SK-N-SH (cell line): ENCODE data around the gene IKZF1. TPM values are rescaled to one million over a fixed set of nuclear protein-coding genes. Genes with fewer than 3 reads are reported as not detected.

ENCODE experiments used
- CTCF ChIA-PET: fragments of 300-600, 350-600 bp; formaldehyde crosslinking; extraction: SDS; loops from one replicate; lab custom pipeline; 2021; lab: Yijun Ruan, JAX
- POLR2A ChIA-PET: fragments of 350-600 bp; sonication (Branson Sonifier 250); formaldehyde crosslinking; extraction: SDS; loops from one replicate; lab custom pipeline; 2020; ENCODE audit warnings: antibody characterized with exemption, inconsistent platforms; lab: Yijun Ruan, JAX
- DNase-seq: peaks from one replicate; pipeline ENCODE4 v3.0.0; 2012
- H2AFZ ChIP-seq: fragments of 200-600 bp; sonication (generic); 2 replicates; pipeline ENCODE4 v1.8.1; 2016; ENCODE audit warnings: antibody characterized with exemption, mild to moderate bottlenecking, low read depth
- H3F3A ChIP-seq: fragments of 200-600 bp; sonication (generic); replicated peaks from 2 replicates; pipeline ENCODE3; 2016; ENCODE audit warnings: antibody characterized with exemption, mild to moderate bottlenecking; ENCODE audit not compliant: insufficient read depth
- H3K27ac ChIP-seq, 2 experiments: fragments of 200-500 bp in 1 of 2; fragments of 200-600 bp in 1 of 2; sonication (Bioruptor generic) in 1 of 2; sonication (generic), shearing (Covaris generic) in 1 of 2; 2 replicates each; pipeline versions ENCODE4 v1.5.1 to v1.6.1; 2014 to 2016; ENCODE audit warnings: low read depth in 2 of 2, inconsistent platforms in 1 of 2, low read length in 1 of 2, mild to moderate bottlenecking in 1 of 2, mixed read lengths in 1 of 2
- H3K27me3 ChIP-seq: fragments of 200-600 bp; sonication (generic), shearing (Covaris generic); 2 replicates; pipeline ENCODE4 v1.6.1; 2016; ENCODE audit warnings: mixed run types; ENCODE audit not compliant: insufficient read depth
- H3K36me3 ChIP-seq, 2 experiments: fragments of 200-500 bp in 1 of 2; fragments of 200-600 bp in 1 of 2; sonication (Bioruptor generic) in 1 of 2; sonication (generic) in 1 of 2; replicated peaks in 1 of 2; 2 replicates each; pipeline versions ENCODE3 to v1.5.1; 2014 to 2016; ENCODE audit warnings: low read length in 1 of 2, mild to moderate bottlenecking in 1 of 2; ENCODE audit not compliant: insufficient read depth in 2 of 2, control insufficient read depth in 1 of 2
- H3K4me1 ChIP-seq, 2 experiments: fragments of 200-500 bp in 1 of 2; fragments of 200-600 bp in 1 of 2; sonication (Bioruptor generic) in 1 of 2; sonication (generic), shearing (Covaris generic) in 1 of 2; 2 replicates each; pipeline versions ENCODE4 v1.5.1 to v1.6.1; 2014 to 2016; ENCODE audit warnings: low read depth in 1 of 2, low read length in 1 of 2, mixed run types in 1 of 2; ENCODE audit not compliant: insufficient read depth in 2 of 2, control insufficient read depth in 1 of 2
- H3K4me2 ChIP-seq: fragments of 200-600 bp; sonication (generic), shearing (Covaris generic); 2 replicates; pipeline ENCODE4 v1.6.1; 2017; ENCODE audit warnings: mixed run types
- H3K4me3 ChIP-seq, 2 experiments: fragments of 200-500 bp in 1 of 2; fragments of 200-600 bp in 1 of 2; sonication (Bioruptor generic) in 1 of 2; sonication (generic), shearing (Covaris generic) in 1 of 2; 2 replicates each; pipeline versions ENCODE4 v1.5.1 to v1.8.1; 2014 to 2016; ENCODE audit warnings: low read depth in 2 of 2, inconsistent platforms in 1 of 2, low read length in 1 of 2, mild to moderate bottlenecking in 1 of 2, mixed read lengths in 1 of 2, moderate library complexity in 1 of 2
- H3K79me2 ChIP-seq: fragments of 200-600 bp; sonication (generic); 2 replicates; pipeline ENCODE4 v1.8.1; 2017; ENCODE audit warnings: mild to moderate bottlenecking; ENCODE audit not compliant: insufficient read depth
- H3K9ac ChIP-seq: fragments of 200-600 bp; sonication (generic); 2 replicates; pipeline ENCODE4 v1.6.1; 2017; ENCODE audit warnings: mixed run types
- H3K9me2 ChIP-seq: fragments of 200-600 bp; sonication (generic); 2 replicates; pipeline ENCODE4 v1.6.1; 2017; ENCODE audit warnings: mixed run types
- H3K9me3 ChIP-seq: fragments of 200-600 bp; sonication (generic); 2 replicates; pipeline ENCODE4 v1.6.1; 2017; ENCODE audit warnings: mixed run types, mild to moderate bottlenecking, moderate library complexity
- H4K20me1 ChIP-seq: fragments of 200-600 bp; sonication (generic); 2 replicates; pipeline ENCODE4 v1.6.1; 2017; ENCODE audit warnings: mild to moderate bottlenecking, mixed run types; ENCODE audit not compliant: insufficient read depth
- CHD2 ChIP-seq: fragments of 150-350 bp; IDR thresholded peaks from 2 replicates; pipeline ENCODE4 v1.6.1; 2018; ENCODE audit warnings: low read length; ENCODE audit not compliant: partially characterized antibody
- ELF1 ChIP-seq: IDR thresholded peaks from 2 replicates; pipeline ENCODE4 v1.4.0; 2012
- EZH2phosphoT487 ChIP-seq: fragments of 200-600 bp; sonication (generic); IDR thresholded peaks from 2 replicates; pipeline ENCODE4 v1.6.1; 2017; ENCODE audit warnings: low read depth, mixed run types, mild to moderate bottlenecking, antibody characterized with exemption, moderate library complexity, borderline replicate concordance
- GATA2 ChIP-seq: sonication (generic); formaldehyde crosslinking; IDR thresholded peaks from 2 replicates; pipeline ENCODE4 v1.5.0; 2020; ENCODE audit warnings: mild to moderate bottlenecking, missing genetic modification reagents
- NFIC ChIP-seq: IDR thresholded peaks from 2 replicates; pipeline ENCODE4 v1.4.0; 2012; ENCODE audit warnings: borderline replicate concordance
- POLR2AphosphoS5 ChIP-seq: IDR thresholded peaks from 2 replicates; pipeline ENCODE4 v1.6.1; 2012; ENCODE audit warnings: low read depth, low read length
- RFX5 ChIP-seq: IDR thresholded peaks from 2 replicates; pipeline ENCODE4 v1.6.1; 2012; ENCODE audit warnings: mild to moderate bottlenecking, improper control_type of control experiment, low read length
- SIN3A ChIP-seq: IDR thresholded peaks from 2 replicates; pipeline ENCODE4 v1.6.1; 2012; ENCODE audit warnings: low read depth, mild to moderate bottlenecking, low read length, moderate library complexity, borderline replicate concordance
- WGBS: methylation state at CpG from one replicate; pipeline ENCODE4 v1.1.6; 2017; ENCODE audit warnings: low lambda C conversion rate; 5-methylcytosine and 5-hydroxymethylcytosine counted together
- polyA plus RNA-seq, 3 experiments: library from polyadenylated mRNA; depleted of rRNA; stranded (reverse); fragments of >200 nt; gene quantifications; 2 replicates each; pipeline ENCODE4 v1.2.3, GENCODE V29; 2012
- TF ChIP-seq, protein P1 (sequence below): fragments of 150-350 bp; IDR thresholded peaks from 2 replicates; pipeline ENCODE4 v1.6.1; 2017; ENCODE audit warnings: antibody characterized with exemption, low read length, low read depth, borderline replicate concordance
- TF ChIP-seq, protein P2 (sequence below): fragments of 200-600 bp; sonication (generic); IDR thresholded peaks from 2 replicates; pipeline ENCODE4 v1.6.1; 2017; ENCODE audit warnings: antibody characterized with exemption, mild to moderate bottlenecking, moderate library complexity
- TF ChIP-seq, protein P3 (sequence below): IDR thresholded peaks from 2 replicates; pipeline ENCODE4; 2012
- TF ChIP-seq, protein P4 (sequence below): IDR thresholded peaks from 2 replicates; pipeline ENCODE4 v1.4.0; 2012; ENCODE audit warnings: low read depth, borderline replicate concordance
- TF ChIP-seq, protein P5 (sequence below): IDR thresholded peaks from 2 replicates; pipeline ENCODE4 v1.6.1; 2012; ENCODE audit warnings: mild to moderate bottlenecking, low read depth, low read length, moderate library complexity

Gene IKZF1
- polyA plus RNA-seq, 1 of the 3 experiments (the other 2 are of a cell fraction), result not detected

DNA sequence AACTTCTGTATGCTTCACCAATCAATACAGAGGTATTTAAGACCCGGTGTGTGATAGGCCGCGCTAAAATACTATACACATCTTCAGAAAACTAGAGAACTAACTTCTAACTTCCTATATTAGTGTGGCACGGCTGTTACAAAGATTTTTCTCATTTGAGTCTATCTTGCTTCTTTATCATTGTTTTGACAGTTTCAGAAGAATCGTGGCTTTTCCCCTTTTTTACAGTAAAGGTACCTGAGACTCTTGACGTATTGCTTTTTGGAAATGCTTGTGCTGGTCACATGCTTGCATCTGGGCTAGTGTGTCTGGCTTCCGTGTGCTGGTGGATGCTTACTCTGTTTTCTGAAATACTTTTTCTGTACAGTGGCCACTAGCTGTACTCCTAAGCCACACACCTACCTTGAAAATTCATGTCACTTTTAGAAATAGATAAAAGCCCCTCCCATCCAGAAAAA, 12.7 kb downstream of the IKZF1 start:
- H3K4me1 ChIP-seq, result no peaks in the 10 kb centered on the region; a peak in 1 of 4 replicates
- H3F3A ChIP-seq, result no peaks in the 10 kb centered on the region
- TF ChIP-seq ELF1 (no peak), RFX5 (no peak), CHD2 (no peak), NFIC (no peak), POLR2AphosphoS5 (no peak), SIN3A (no peak), EZH2phosphoT487 (no peak), GATA2 (CRISPR knock-in tag) (no peak)
- TF ChIP-seq, protein P1, sequence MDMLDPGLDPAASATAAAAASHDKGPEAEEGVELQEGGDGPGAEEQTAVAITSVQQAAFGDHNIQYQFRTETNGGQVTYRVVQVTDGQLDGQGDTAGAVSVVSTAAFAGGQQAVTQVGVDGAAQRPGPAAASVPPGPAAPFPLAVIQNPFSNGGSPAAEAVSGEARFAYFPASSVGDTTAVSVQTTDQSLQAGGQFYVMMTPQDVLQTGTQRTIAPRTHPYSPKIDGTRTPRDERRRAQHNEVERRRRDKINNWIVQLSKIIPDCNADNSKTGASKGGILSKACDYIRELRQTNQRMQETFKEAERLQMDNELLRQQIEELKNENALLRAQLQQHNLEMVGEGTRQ, result no peak
- TF ChIP-seq, protein P2, sequence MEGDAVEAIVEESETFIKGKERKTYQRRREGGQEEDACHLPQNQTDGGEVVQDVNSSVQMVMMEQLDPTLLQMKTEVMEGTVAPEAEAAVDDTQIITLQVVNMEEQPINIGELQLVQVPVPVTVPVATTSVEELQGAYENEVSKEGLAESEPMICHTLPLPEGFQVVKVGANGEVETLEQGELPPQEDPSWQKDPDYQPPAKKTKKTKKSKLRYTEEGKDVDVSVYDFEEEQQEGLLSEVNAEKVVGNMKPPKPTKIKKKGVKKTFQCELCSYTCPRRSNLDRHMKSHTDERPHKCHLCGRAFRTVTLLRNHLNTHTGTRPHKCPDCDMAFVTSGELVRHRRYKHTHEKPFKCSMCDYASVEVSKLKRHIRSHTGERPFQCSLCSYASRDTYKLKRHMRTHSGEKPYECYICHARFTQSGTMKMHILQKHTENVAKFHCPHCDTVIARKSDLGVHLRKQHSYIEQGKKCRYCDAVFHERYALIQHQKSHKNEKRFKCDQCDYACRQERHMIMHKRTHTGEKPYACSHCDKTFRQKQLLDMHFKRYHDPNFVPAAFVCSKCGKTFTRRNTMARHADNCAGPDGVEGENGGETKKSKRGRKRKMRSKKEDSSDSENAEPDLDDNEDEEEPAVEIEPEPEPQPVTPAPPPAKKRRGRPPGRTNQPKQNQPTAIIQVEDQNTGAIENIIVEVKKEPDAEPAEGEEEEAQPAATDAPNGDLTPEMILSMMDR, result no peak
- TF ChIP-seq, protein P3, sequence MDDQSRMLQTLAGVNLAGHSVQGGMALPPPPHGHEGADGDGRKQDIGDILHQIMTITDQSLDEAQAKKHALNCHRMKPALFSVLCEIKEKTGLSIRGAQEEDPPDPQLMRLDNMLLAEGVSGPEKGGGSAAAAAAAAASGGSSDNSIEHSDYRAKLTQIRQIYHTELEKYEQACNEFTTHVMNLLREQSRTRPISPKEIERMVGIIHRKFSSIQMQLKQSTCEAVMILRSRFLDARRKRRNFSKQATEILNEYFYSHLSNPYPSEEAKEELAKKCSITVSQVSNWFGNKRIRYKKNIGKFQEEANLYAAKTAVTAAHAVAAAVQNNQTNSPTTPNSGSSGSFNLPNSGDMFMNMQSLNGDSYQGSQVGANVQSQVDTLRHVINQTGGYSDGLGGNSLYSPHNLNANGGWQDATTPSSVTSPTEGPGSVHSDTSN, result no peak
- TF ChIP-seq, protein P4, sequence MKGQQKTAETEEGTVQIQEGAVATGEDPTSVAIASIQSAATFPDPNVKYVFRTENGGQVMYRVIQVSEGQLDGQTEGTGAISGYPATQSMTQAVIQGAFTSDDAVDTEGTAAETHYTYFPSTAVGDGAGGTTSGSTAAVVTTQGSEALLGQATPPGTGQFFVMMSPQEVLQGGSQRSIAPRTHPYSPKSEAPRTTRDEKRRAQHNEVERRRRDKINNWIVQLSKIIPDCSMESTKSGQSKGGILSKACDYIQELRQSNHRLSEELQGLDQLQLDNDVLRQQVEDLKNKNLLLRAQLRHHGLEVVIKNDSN, result no peak
- TF ChIP-seq, protein P5, sequence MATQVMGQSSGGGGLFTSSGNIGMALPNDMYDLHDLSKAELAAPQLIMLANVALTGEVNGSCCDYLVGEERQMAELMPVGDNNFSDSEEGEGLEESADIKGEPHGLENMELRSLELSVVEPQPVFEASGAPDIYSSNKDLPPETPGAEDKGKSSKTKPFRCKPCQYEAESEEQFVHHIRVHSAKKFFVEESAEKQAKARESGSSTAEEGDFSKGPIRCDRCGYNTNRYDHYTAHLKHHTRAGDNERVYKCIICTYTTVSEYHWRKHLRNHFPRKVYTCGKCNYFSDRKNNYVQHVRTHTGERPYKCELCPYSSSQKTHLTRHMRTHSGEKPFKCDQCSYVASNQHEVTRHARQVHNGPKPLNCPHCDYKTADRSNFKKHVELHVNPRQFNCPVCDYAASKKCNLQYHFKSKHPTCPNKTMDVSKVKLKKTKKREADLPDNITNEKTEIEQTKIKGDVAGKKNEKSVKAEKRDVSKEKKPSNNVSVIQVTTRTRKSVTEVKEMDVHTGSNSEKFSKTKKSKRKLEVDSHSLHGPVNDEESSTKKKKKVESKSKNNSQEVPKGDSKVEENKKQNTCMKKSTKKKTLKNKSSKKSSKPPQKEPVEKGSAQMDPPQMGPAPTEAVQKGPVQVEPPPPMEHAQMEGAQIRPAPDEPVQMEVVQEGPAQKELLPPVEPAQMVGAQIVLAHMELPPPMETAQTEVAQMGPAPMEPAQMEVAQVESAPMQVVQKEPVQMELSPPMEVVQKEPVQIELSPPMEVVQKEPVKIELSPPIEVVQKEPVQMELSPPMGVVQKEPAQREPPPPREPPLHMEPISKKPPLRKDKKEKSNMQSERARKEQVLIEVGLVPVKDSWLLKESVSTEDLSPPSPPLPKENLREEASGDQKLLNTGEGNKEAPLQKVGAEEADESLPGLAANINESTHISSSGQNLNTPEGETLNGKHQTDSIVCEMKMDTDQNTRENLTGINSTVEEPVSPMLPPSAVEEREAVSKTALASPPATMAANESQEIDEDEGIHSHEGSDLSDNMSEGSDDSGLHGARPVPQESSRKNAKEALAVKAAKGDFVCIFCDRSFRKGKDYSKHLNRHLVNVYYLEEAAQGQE, result no peak
- no peak for DNase-seq
- 0 out of 2 replicates have a peak, but pooled peaks cover 4% of the 10 kb centered on the region for H3K9me3 ChIP-seq
- no peak overlapping the region for H2AFZ ChIP-seq
- no peaks in the 10 kb centered on the region; the same call in 1 of the 2 replicates for H3K27me3 ChIP-seq
- no peak overlapping the region for H3K4me2 ChIP-seq
- no peak overlapping the region for H3K27ac ChIP-seq
- no peak overlapping the region for H3K4me3 ChIP-seq
- H3K79me2 ChIP-seq, result no peaks in the 10 kb centered on the region
- no peaks in the 10 kb centered on the region for H4K20me1 ChIP-seq
- ChIA-PET POLR2A (interaction anchor here (0.5 kb wide), 1 partner anchor 240 kb away, joined by 3 read pairs; no protein-coding TSS in a partner anchor), CTCF (interaction anchor here (0.9 kb wide), 1 partner anchor 112 kb away, joined by 3 read pairs; no protein-coding TSS in a partner anchor)
- 57% methylated on average over 7 of the region's 7 CpGs for WGBS
- H3K9ac ChIP-seq, result no peak overlapping the region
- no peaks in the 10 kb centered on the region for H3K36me3 ChIP-seq
- no peaks in the 10 kb centered on the region for H3K9me2 ChIP-seq
